NCI-H2029 treated with DMSO at 0.1 percent for 48 hours (cell line): ENCODE data around the gene SEMA3A.
"Not testable (repeated sequence)": the region's sequence is repeated elsewhere in the genome, so short reads cannot be mapped to it uniquely, and the experiment has no call there.

Experiments used
- DNase-seq: peaks from one replicate; lab custom pipeline; 2025; lab: John Stamatoyannopoulos, UW

Gene SEMA3A

GRCh38 chr7:84060000-84060399 lies 134.6 kb downstream of the SEMA3A start:
- no peak for DNase-seq

GRCh38 chr7:84058311-84059076 lies 136.1 kb downstream of the SEMA3A start:
- no peak for DNase-seq

GRCh38 chr7:84057576-84057975 lies 137.0 kb downstream of the SEMA3A start:
- no peak for DNase-seq

GRCh38 chr7:84055904-84056605 lies 138.5 kb downstream of the SEMA3A start:
- DNase-seq = no peak

GRCh38 chr7:84055199-84055598 lies 139.4 kb downstream of the SEMA3A start:
- not testable (repeated sequence) for DNase-seq

- DNase-seq = no peak
Measured at GRCh38 chr7:84049071-84049836, 145.3 kb downstream of the SEMA3A start.

- no peak for DNase-seq
Measured at GRCh38 chr7:84047085-84047484, 147.5 kb downstream of the SEMA3A start.

GRCh38 chr7:84044834-84045233 lies 149.8 kb downstream of the SEMA3A start:
- DNase-seq = no peak

GRCh38 chr7:84043661-84044191 lies 150.9 kb downstream of the SEMA3A start:
- DNase-seq = no peak

- DNase-seq = no peak
Measured at GRCh38 chr7:84042110-84042539, 152.5 kb downstream of the SEMA3A start.

GRCh38 chr7:84041649-84042048 lies 152.9 kb downstream of the SEMA3A start:
- DNase-seq = no peak

- no peak for DNase-seq
Measured at GRCh38 chr7:84040355-84040754, 154.2 kb downstream of the SEMA3A start.

GRCh38 chr7:84039432-84039831 lies 155.2 kb downstream of the SEMA3A start:
- no peak for DNase-seq

GRCh38 chr7:84027678-84028077 lies 166.9 kb downstream of the SEMA3A start:
- no peak for DNase-seq

GRCh38 chr7:84025332-84025927 lies 169.2 kb downstream of the SEMA3A start:
- DNase-seq = no peak

GRCh38 chr7:84022684-84023308 lies 171.8 kb downstream of the SEMA3A start:
- DNase-seq = peak; percentile 61

GRCh38 chr7:84022009-84022408 lies 172.6 kb downstream of the SEMA3A start:
- DNase-seq = no peak

- DNase-seq = no peak
Measured at GRCh38 chr7:84021292-84021908, 173.2 kb downstream of the SEMA3A start.

- no peak for DNase-seq
Measured at GRCh38 chr7:84017651-84018050, 176.9 kb downstream of the SEMA3A start.

GRCh38 chr7:84013616-84014240 lies 180.9 kb downstream of the SEMA3A start:
- no peak for DNase-seq

GRCh38 chr7:84009782-84010181 lies 184.8 kb downstream of the SEMA3A start:
- DNase-seq = no peak
